Activated T-cell treated with anti-CD3 and anti-CD28 coated beads for 4 hours (primary cell): Measurements from ENCODE around the gene BEST3.
"Not testable (repeated sequence)": the region's sequence is repeated elsewhere in the genome, so short reads cannot be mapped to it uniquely, and the experiment has no call there.

Source experiments
- DNase-seq: peaks from one replicate; pipeline ENCODE4 v3.0.0-alpha.2; 2020

The BEST3 gene

GRCh38 chr12:69645031-69645430 lies 54.1 kb downstream of the BEST3 start:
- no peak for DNase-seq

- no peak for DNase-seq
These were observed 54.6 kb downstream of the BEST3 start for GRCh38 chr12:69644511-69644910.

GRCh38 chr12:69642531-69642930 lies 56.6 kb downstream of the BEST3 start:
- no peak for DNase-seq

GRCh38 chr12:69641546-69641945 lies 57.6 kb downstream of the BEST3 start:
- DNase-seq: no peak

- peak; percentile 49 for DNase-seq
These were observed 59.6 kb downstream of the BEST3 start for GRCh38 chr12:69639400-69640016.

- DNase-seq: no peak
These were observed 66.0 kb downstream of the BEST3 start for GRCh38 chr12:69633061-69633460.

- no peak for DNase-seq
These were observed 68.9 kb downstream of the BEST3 start for GRCh38 chr12:69630191-69630590.

- DNase-seq: no peak
These were observed 71.6 kb downstream of the BEST3 start for GRCh38 chr12:69627501-69627900.

GRCh38 chr12:69623970-69624369 lies 75.1 kb downstream of the BEST3 start:
- DNase-seq: no peak

GRCh38 chr12:69621551-69621950 lies 77.6 kb downstream of the BEST3 start:
- no peak for DNase-seq

GRCh38 chr12:69620921-69621320 lies 78.2 kb downstream of the BEST3 start:
- no peak for DNase-seq

- no peak for DNase-seq
These were observed 79.0 kb downstream of the BEST3 start for GRCh38 chr12:69620077-69620476.

- DNase-seq: no peak
These were observed 80.1 kb downstream of the BEST3 start for GRCh38 chr12:69619050-69619449.

- DNase-seq: no peak
These were observed 83.1 kb downstream of the BEST3 start for GRCh38 chr12:69616025-69616424.

GRCh38 chr12:69613351-69613750 lies 85.8 kb downstream of the BEST3 start:
- no peak for DNase-seq

GRCh38 chr12:69610729-69611128 lies 88.4 kb downstream of the BEST3 start, which contains the start of gene LRRC10:
LRRC10 (minus strand) TSS chr12:69610907; CDS start chr12:69610838, 69 bp downstream.
- DNase-seq: no peak

GRCh38 chr12:69610126-69610525 lies 89.0 kb downstream of the BEST3 start:
- no peak for DNase-seq

- DNase-seq: no peak
These were observed 91.0 kb downstream of the BEST3 start for GRCh38 chr12:69608114-69608513.

- not testable (repeated sequence) for DNase-seq
These were observed 94.8 kb downstream of the BEST3 start for GRCh38 chr12:69604275-69604674.
